ENCODE results near the gene SEMA3B.

GRCh38 chr3:50286322-50287227 lies 17.6 kb downstream of the SEMA3B start:
- no peak for TF ChIP-seq POLR2A (IDR thresholded peaks at IDR 0.05; ENCODE audit: low read depth)
- no peak for TF ChIP-seq CTCF (IDR thresholded peaks at IDR 0.05)

Data from esophagus muscularis mucosa (tissue), 3 donors.